Mucosa of descending colon (tissue), 3 donors: ENCODE data around the gene TTC8. TPM values are rescaled to one million over a fixed set of nuclear protein-coding genes. Genes with fewer than 3 reads are reported as not detected.

Source experiments
- ATAC-seq: fragments of 200-7000 bp; cut with Tn5 transposase; one replicate; pipeline ENCODE4 v1.9.1; 2020; ENCODE audit warnings: mild to moderate bottlenecking, moderate library complexity
- DNase-seq, 3 donors: peaks; one replicate each; pipeline ENCODE4 v3.0.0-alpha.2; 2020
- H3K36me3 ChIP-seq: fragments of 200-600 bp; one replicate; pipeline ENCODE4 v1.8.0; 2021; ENCODE audit warnings: low read depth, mild to moderate bottlenecking
- H3K4me1 ChIP-seq: fragments of 200-600 bp; one replicate; pipeline ENCODE4 v1.8.0; 2021; ENCODE audit warnings: low read depth, mild to moderate bottlenecking
- H3K4me3 ChIP-seq: fragments of 200-600 bp; one replicate; pipeline ENCODE4 v1.8.0; 2021; ENCODE audit warnings: mild to moderate bottlenecking
- H3K9me3 ChIP-seq: fragments of 200-600 bp; one replicate; pipeline ENCODE4 v1.8.0; 2021; ENCODE audit warnings: mild to moderate bottlenecking
- intact Hi-C, 2 donors: fragments of 100-400 bp; cut with DNase I in 1 of 2; cut with micrococcal nuclease in 1 of 2; formaldehyde crosslinking; loops; one replicate each; pipeline versions ENCODE4 v1.11.0 to v1.11.1; 2022; cut with DNase I, micrococcal nuclease
- total RNA-seq, 3 donors: library from RNA; stranded (reverse); fragmentation: NEBNext Ultra II Directional in 2 of 3; extraction: Animal tissue kit (Norgen Biotek cat#: 25700) in 2 of 3; gene quantifications; one replicate each; pipeline versions ENCODE4 v1.2.1 to v1.2.4, GENCODE V29; 2021 to 2023
- TF ChIP-seq, protein P1 (sequence below): fragments of 200-600 bp; IDR thresholded peaks from one replicate; pipeline ENCODE4 v1.8.0; 2022; ENCODE audit warnings: antibody characterized with exemption, mild to moderate bottlenecking
- donor health status: DM: no; HTN: no; CAD: no; lungs with moderate emphysema.
- donor health status: DM: no; HTN: no; CAD: no.
- donor health status: DM: no; HTN: yes; CAD: no.

TTC8 gene
- total RNA-seq, 3 donors from 2014 or later = 12.5 to 20.2 (median 14.1) TPM

DNA sequence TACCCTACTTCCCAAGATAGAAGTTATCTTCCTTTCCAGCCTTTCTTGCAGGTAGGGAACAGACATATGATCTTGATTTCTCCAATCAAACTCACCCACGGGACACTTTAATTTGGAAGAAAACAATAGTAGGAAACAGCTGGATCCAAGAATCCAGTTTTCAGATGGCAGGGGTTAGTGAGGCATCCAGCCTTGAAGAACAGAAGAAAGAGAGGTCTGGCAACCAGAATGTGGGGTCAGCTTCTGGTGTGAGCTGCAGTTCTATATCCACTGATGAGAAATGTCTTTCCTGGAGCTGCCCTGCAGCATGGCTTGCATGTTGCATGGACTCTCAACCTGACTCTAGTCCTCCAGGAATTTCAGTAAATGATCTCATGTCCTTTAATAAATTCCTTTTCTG lies 83.8 kb downstream of the TTC8 start:
- ATAC-seq = no peak
- H3K9me3 ChIP-seq = no peaks in the 10 kb centered on the region
- DNase-seq = no peak
- TF ChIP-seq, protein P1, sequence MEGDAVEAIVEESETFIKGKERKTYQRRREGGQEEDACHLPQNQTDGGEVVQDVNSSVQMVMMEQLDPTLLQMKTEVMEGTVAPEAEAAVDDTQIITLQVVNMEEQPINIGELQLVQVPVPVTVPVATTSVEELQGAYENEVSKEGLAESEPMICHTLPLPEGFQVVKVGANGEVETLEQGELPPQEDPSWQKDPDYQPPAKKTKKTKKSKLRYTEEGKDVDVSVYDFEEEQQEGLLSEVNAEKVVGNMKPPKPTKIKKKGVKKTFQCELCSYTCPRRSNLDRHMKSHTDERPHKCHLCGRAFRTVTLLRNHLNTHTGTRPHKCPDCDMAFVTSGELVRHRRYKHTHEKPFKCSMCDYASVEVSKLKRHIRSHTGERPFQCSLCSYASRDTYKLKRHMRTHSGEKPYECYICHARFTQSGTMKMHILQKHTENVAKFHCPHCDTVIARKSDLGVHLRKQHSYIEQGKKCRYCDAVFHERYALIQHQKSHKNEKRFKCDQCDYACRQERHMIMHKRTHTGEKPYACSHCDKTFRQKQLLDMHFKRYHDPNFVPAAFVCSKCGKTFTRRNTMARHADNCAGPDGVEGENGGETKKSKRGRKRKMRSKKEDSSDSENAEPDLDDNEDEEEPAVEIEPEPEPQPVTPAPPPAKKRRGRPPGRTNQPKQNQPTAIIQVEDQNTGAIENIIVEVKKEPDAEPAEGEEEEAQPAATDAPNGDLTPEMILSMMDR = no peak
- no peaks in the 10 kb centered on the region for H3K4me1 ChIP-seq
- H3K36me3 ChIP-seq = no peaks in the 10 kb centered on the region
- intact Hi-C loops = no loop called here
- no peak overlapping the region for H3K4me3 ChIP-seq

DNA sequence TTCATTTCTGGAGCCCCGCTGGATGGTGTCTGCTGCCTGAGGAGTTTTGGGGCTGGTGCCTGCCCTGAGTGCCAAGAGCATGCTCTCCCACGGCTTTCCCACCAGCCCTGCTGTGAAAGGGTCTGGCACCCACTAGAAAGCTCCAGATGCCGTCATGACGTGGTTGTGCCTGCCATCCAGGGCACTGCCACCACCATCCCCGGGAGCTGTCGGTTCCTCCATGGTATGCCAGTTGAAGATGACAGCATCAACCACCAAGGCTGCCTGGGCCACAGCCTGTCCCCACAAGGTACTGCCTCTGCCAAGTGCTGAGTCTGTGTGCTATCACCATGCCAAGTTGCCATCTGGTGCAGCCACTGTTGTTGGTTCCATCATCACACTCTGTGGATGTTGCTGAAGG lies 85.9 kb downstream of the TTC8 start:
- TF ChIP-seq, protein P1 = no peak
- Histone ChIP-seq H3K4me3 (no peak overlapping the region), H3K4me1 (no peaks in the 10 kb centered on the region), H3K36me3 (no peaks in the 10 kb centered on the region), H3K9me3 (no peaks in the 10 kb centered on the region)
- no peak for ATAC-seq
- intact Hi-C loops = no loop called here
- DNase-seq = no peak

DNA sequence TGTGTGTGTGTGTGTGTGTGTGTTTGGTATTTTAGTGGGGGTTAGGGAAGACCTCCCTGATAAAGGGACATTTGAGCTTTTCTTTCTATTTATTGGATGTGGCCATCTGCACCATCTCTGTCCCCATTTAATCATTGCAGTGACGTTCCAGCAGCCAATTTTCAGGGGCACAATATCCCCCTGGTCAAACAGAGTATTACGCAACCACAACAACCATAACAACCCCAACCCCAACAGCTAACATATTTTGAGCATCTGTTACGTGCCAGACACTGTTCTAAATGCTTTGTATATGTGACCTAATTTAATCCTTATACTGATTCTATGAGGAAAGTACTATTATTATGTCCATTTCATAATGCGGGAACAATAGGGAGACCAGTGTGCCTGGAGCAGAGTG lies 87.4 kb downstream of the TTC8 start:
- Histone ChIP-seq H3K9me3 (no peaks in the 10 kb centered on the region), H3K4me3 (no peak overlapping the region), H3K4me1 (no peaks in the 10 kb centered on the region), H3K36me3 (no peaks in the 10 kb centered on the region)
- DNase-seq = no peak
- no peak for ATAC-seq
- TF ChIP-seq, protein P1 = no peak
- intact Hi-C loops = no loop called here

DNA sequence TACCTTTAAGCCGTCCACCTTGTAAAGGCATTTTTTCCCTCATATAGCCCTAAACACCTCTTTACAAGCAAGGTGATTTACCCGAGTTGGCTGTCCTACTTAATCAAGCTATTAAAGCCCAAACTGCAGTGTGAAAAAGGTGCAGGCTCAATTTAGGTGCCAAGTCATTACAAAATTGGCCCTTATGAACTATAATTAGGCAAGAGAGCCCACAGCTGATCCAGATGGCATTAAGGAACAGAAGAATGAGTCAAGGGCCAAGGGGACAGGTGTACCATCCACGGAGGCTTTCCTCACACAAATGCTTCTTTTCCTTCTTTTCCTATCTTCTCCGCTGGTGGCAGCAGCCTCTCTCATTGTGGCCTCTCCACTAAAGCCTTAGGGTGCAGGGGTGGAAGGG lies 90.5 kb downstream of the TTC8 start:
- H3K4me1 ChIP-seq = no peaks in the 10 kb centered on the region
- H3K9me3 ChIP-seq = no peaks in the 10 kb centered on the region
- ATAC-seq (no peak), DNase-seq (no peak)
- TF ChIP-seq, protein P1 = no peak
- intact Hi-C loops = no loop called here
- no peak overlapping the region for H3K4me3 ChIP-seq
- H3K36me3 ChIP-seq = no peaks in the 10 kb centered on the region

DNA sequence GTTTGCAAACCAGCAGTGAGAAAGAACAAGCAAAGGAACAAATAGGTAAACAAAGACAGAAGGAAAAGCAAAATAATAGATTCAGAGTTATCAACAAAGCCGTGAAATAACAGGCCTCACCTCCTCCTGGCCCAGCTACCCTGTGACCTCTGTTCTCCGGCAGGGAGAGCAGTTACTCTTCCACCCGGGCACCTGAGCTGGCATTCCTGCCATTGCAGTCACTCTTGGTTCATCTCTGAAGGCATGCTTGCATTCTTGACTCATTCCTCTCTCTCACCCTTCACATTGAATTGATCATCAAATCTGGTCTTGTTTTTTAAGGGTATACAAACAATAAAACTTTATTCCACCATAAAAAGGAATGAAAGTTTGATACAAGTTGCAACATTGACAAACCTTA lies 95.1 kb downstream of the TTC8 start:
- intact Hi-C loops = no loop called here
- H3K4me1 ChIP-seq = no peaks in the 10 kb centered on the region
- no peaks in the 10 kb centered on the region for H3K9me3 ChIP-seq
- TF ChIP-seq, protein P1 = no peak
- no peaks in the 10 kb centered on the region for H3K36me3 ChIP-seq
- DNase-seq (peak; percentile 47 to 65 (median 55)), ATAC-seq (peak; percentile 90)
- H3K4me3 ChIP-seq = no peak overlapping the region

Other genes starting within 250 kb of the TTC8 start
- 1 to 10 TPM; 1.3 to 4.1 (median 1.4) TPM for gene EML5, start 31.7 kb upstream of the TTC8 start, total RNA-seq